Mesenchymal stem cell (in vitro differentiated cells and primary cell): Measurements from ENCODE around the gene AKAP6.

ENCODE experiments used
- DNase-seq: peaks from one replicate; pipeline ENCODE4 v3.0.0-alpha.2; 2013
- H2AFZ ChIP-seq: one replicate; pipeline ENCODE4 v1.6.1; 2013; ENCODE audit warnings: low read depth, mild to moderate bottlenecking, control low read depth, inconsistent platforms, low read length, moderate library complexity
- H2AK5ac ChIP-seq: 2 replicates; pipeline ENCODE4 v1.6.1; 2013; ENCODE audit warnings: low read length, moderate library complexity, mild to moderate bottlenecking, inconsistent platforms; ENCODE audit not compliant: severe bottlenecking
- H2BK120ac ChIP-seq: one replicate; pipeline ENCODE4 v1.6.1; 2013; ENCODE audit warnings: low read depth, mild to moderate bottlenecking, inconsistent platforms, low read length, moderate library complexity
- H2BK12ac ChIP-seq, 2 experiments: one replicate each; pipeline ENCODE4 v1.6.1; 2013; ENCODE audit warnings: inconsistent platforms in 2 of 2, low read length in 2 of 2, mild to moderate bottlenecking in 2 of 2, moderate library complexity in 2 of 2, control low read depth in 1 of 2
- H2BK15ac ChIP-seq: one replicate; pipeline ENCODE4 v1.6.1; 2013; ENCODE audit warnings: mild to moderate bottlenecking, low read depth, inconsistent platforms; ENCODE audit not compliant: poor library complexity, severe bottlenecking
- H2BK5ac ChIP-seq: 2 replicates; pipeline ENCODE4 v1.6.1; 2013; ENCODE audit warnings: low read depth, mild to moderate bottlenecking, low read length, control low read depth, inconsistent platforms; ENCODE audit not compliant: poor library complexity, severe bottlenecking
- H3K14ac ChIP-seq, 2 experiments: one replicate each; pipeline ENCODE4 v1.6.1; 2013; ENCODE audit warnings: inconsistent platforms in 2 of 2, low read length in 2 of 2, control low read depth in 1 of 2, mild to moderate bottlenecking in 1 of 2, moderate library complexity in 1 of 2
- H3K18ac ChIP-seq, 2 experiments: one replicate each; pipeline ENCODE4 v1.6.1; 2013; ENCODE audit warnings: inconsistent platforms in 2 of 2, low read length in 2 of 2, control low read depth in 1 of 2, low read depth in 1 of 2, mild to moderate bottlenecking in 1 of 2
- H3K23ac ChIP-seq, 2 experiments: one replicate each; pipeline ENCODE4 v1.6.1; 2013; ENCODE audit warnings: inconsistent platforms in 2 of 2, low read length in 2 of 2, mild to moderate bottlenecking in 2 of 2, moderate library complexity in 2 of 2, control low read depth in 1 of 2
- H3K27ac ChIP-seq: 2 replicates; pipeline ENCODE4 v1.5.1; 2013; ENCODE audit warnings: mild to moderate bottlenecking, moderate library complexity, low read length, control low read depth, inconsistent platforms; ENCODE audit not compliant: poor library complexity, severe bottlenecking
- H3K27me3 ChIP-seq, 2 experiments: 2 replicates each; pipeline versions ENCODE4 v1.6.1 to v1.7.0; 2013; ENCODE audit warnings: low read length in 2 of 2, mild to moderate bottlenecking in 2 of 2, moderate library complexity in 2 of 2, control low read depth in 1 of 2, inconsistent platforms in 1 of 2; ENCODE audit not compliant: control insufficient read depth in 1 of 2, insufficient read depth in 1 of 2
- H3K36me3 ChIP-seq, 2 experiments: 2 replicates each; pipeline versions ENCODE4 v1.6.1 to v1.7.0; 2013; ENCODE audit warnings: low read length in 2 of 2, control low read depth in 1 of 2, inconsistent platforms in 1 of 2, low read depth in 1 of 2, mild to moderate bottlenecking in 1 of 2; ENCODE audit not compliant: insufficient read depth in 2 of 2, control insufficient read depth in 1 of 2
- H3K4ac ChIP-seq, 2 experiments: one replicate each; pipeline ENCODE4 v1.6.1; 2013; ENCODE audit warnings: inconsistent platforms in 2 of 2, low read length in 2 of 2, mild to moderate bottlenecking in 2 of 2, moderate library complexity in 2 of 2, control low read depth in 1 of 2, low read depth in 1 of 2
- H3K4me1 ChIP-seq: 2 replicates; pipeline ENCODE4 v1.6.1; 2013; ENCODE audit warnings: low read depth, low read length, control low read depth; ENCODE audit not compliant: control insufficient read depth, insufficient read depth
- H3K4me2 ChIP-seq: 2 replicates; pipeline ENCODE4 v1.6.1; 2013; ENCODE audit warnings: low read length, mild to moderate bottlenecking, inconsistent platforms; ENCODE audit not compliant: poor library complexity, severe bottlenecking
- H3K4me3 ChIP-seq, 2 experiments: 2 replicates each; pipeline versions ENCODE4 v1.5.1 to v1.7.0; 2013; ENCODE audit warnings: low read length in 2 of 2, mild to moderate bottlenecking in 2 of 2, control low read depth in 1 of 2, low read depth in 1 of 2; ENCODE audit not compliant: insufficient read depth in 1 of 2
- H3K79me1 ChIP-seq: replicated peaks from 2 replicates; pipeline ENCODE4 v1.6.1; 2013; ENCODE audit warnings: mild to moderate bottlenecking, control low read depth, low read length, inconsistent platforms; ENCODE audit not compliant: poor library complexity, severe bottlenecking
- H3K9ac ChIP-seq: 2 replicates; pipeline ENCODE4 v1.7.0; 2013; ENCODE audit warnings: mild to moderate bottlenecking, low read length, moderate library complexity
- H3K9me3 ChIP-seq: 2 replicates; pipeline ENCODE4 v1.7.0; 2013; ENCODE audit warnings: mild to moderate bottlenecking, low read length; ENCODE audit not compliant: control insufficient read depth
- H4K8ac ChIP-seq: one replicate; pipeline ENCODE4 v1.6.1; 2013; ENCODE audit warnings: inconsistent platforms, mild to moderate bottlenecking, low read length, moderate library complexity
- H4K91ac ChIP-seq: one replicate; pipeline ENCODE4 v1.6.1; 2013; ENCODE audit warnings: mild to moderate bottlenecking, low read length, inconsistent platforms
- WGBS: methylation state at CpG from one replicate; pipeline ENCODE4 v1.1.7; 2013; ENCODE audit warnings: mixed read lengths; 5-methylcytosine and 5-hydroxymethylcytosine counted together

AKAP6 gene

GRCh38 chr14:32313844-32314376 is 15.2 kb upstream of the AKAP6 start:
- WGBS: 96% methylated on average over 5 of the region's 5 CpGs
- no peak overlapping the region for H3K4me2 ChIP-seq
- no peak overlapping the region for H3K23ac ChIP-seq
- no peak overlapping the region for H3K18ac ChIP-seq
- no peaks in the 10 kb centered on the region for H3K79me1 ChIP-seq
- no peak overlapping the region for H2BK120ac ChIP-seq
- no peaks in the 10 kb centered on the region for H3K36me3 ChIP-seq
- no peak overlapping the region for H3K9ac ChIP-seq
- no peak overlapping the region for H3K27ac ChIP-seq
- no peak overlapping the region for H4K91ac ChIP-seq
- no peaks in the 10 kb centered on the region for H3K4me1 ChIP-seq
- H3K9me3 ChIP-seq: no peaks in the 10 kb centered on the region
- H2AFZ ChIP-seq: no peak overlapping the region
- no peaks in the 10 kb centered on the region for H3K27me3 ChIP-seq
- no peak overlapping the region for H2AK5ac ChIP-seq
- H2BK5ac ChIP-seq: no peak overlapping the region
- H3K4ac ChIP-seq: no peak overlapping the region
- no peak overlapping the region for H3K4me3 ChIP-seq
- no peak overlapping the region for H2BK15ac ChIP-seq
- no peak overlapping the region for H3K14ac ChIP-seq
- no peak for DNase-seq
- H2BK12ac ChIP-seq: no peak overlapping the region
- H4K8ac ChIP-seq: no peak overlapping the region

GRCh38 chr14:32318087-32318795 is 10.9 kb upstream of the AKAP6 start:
- Histone ChIP-seq H3K36me3 (no peaks in the 10 kb centered on the region), H2BK15ac (no peak overlapping the region), H2AK5ac (no peak overlapping the region), H3K9ac (no peak overlapping the region), H3K4me1 (no peaks in the 10 kb centered on the region), H3K9me3 (no peaks in the 10 kb centered on the region), H4K8ac (no peak overlapping the region), H2BK12ac (no peak overlapping the region), H2BK5ac (no peak overlapping the region), H2AFZ (no peak overlapping the region), H2BK120ac (no peak overlapping the region), H3K4me2 (no peak overlapping the region), H3K27me3 (no peaks in the 10 kb centered on the region), H3K4me3 (no peak overlapping the region), H3K27ac (no peak overlapping the region), H3K18ac (no peak overlapping the region), H3K79me1 (no peaks in the 10 kb centered on the region), H3K23ac (no peak overlapping the region), H3K14ac (no peak overlapping the region), H3K4ac (no peak overlapping the region), H4K91ac (no peak overlapping the region)
- 92% methylated on average over 6 of the region's 7 CpGs for WGBS
- no peak for DNase-seq

DNA sequence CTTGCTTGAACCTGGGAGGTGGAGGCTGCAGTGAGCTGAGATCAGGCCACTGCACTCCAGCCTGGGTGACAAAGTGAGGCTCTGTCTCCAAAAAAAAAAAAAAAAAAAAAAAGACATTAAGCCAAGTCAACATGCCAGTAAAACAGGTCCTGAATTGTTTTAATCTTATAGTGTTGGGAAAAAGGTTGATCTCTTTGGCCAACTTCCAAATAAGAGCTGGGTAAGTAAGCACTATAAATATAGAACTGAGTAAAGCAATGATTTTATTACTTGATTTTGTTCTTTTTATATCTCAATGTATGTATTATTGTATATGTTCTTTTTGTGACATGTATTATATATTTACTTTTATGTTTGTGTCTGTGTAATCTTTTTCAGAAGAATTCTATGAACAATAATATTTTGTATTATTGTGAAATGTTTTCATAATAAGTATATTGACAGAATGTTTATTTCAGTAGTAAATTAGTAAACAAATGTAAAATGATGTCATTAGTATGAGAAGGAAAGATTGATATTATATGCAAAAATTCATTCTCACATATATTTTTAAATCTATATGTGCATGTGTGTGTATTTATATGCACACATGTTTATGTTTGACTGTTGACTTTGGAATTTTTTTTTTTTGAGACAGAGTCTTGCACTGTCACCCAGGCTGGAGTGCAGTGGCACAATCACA is 9.6 kb upstream of the AKAP6 start:
- no peak overlapping the region for H2AFZ ChIP-seq
- no peak overlapping the region for H3K18ac ChIP-seq
- no peak overlapping the region for H3K4me2 ChIP-seq
- H4K8ac ChIP-seq: no peak overlapping the region
- no peaks in the 10 kb centered on the region for H3K36me3 ChIP-seq
- no peaks in the 10 kb centered on the region for H3K27me3 ChIP-seq
- H3K27ac ChIP-seq: no peak overlapping the region
- DNase-seq: peak; percentile 40
- no peak overlapping the region for H3K9ac ChIP-seq
- H2AK5ac ChIP-seq: no peak overlapping the region
- H4K91ac ChIP-seq: no peak overlapping the region
- H3K79me1 ChIP-seq: no peaks in the 10 kb centered on the region
- H3K14ac ChIP-seq: no peak overlapping the region
- no peak overlapping the region for H3K4me3 ChIP-seq
- no peak overlapping the region for H3K23ac ChIP-seq
- H2BK15ac ChIP-seq: no peak overlapping the region
- H2BK120ac ChIP-seq: no peak overlapping the region
- H3K9me3 ChIP-seq: no peaks in the 10 kb centered on the region
- H3K4ac ChIP-seq: no peak overlapping the region
- no peaks in the 10 kb centered on the region for H3K4me1 ChIP-seq
- H2BK12ac ChIP-seq: no peak overlapping the region
- no peak overlapping the region for H2BK5ac ChIP-seq

DNA sequence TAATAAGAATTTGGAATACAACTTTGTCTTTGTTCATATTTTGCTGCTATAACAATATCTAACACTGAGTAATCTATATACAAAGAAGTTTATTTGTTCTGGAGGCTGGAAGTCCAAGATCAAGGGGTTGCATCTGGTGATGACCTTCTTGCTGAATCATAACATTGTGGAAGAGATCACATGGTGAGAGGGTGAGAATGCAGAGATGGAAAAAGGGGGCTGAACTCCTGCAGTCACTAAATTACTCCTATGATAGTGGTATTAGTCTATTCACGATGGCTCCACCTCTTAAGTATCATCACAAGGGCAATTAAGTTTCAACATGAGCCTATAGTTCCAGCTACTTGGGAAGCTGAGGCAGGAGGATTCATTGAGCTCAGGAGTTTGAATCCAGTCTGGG is 4.5 kb upstream of the AKAP6 start:
- no CpG with 5 or more reads among the region's 1 CpG for WGBS
- Histone ChIP-seq H3K9ac (no peak overlapping the region), H2BK12ac (no peak overlapping the region), H2BK15ac (no peak overlapping the region), H2BK120ac (no peak overlapping the region), H3K79me1 (no peaks in the 10 kb centered on the region), H2AK5ac (no peak overlapping the region), H3K14ac (no peak overlapping the region), H3K27ac (no peak overlapping the region), H3K27me3 (no peaks in the 10 kb centered on the region), H3K18ac (no peak overlapping the region), H3K9me3 (no peaks in the 10 kb centered on the region), H3K36me3 (no peaks in the 10 kb centered on the region), H4K91ac (no peak overlapping the region), H2AFZ (no peak overlapping the region), H3K4me3 (no peak overlapping the region), H4K8ac (no peak overlapping the region), H3K23ac (no peak overlapping the region), H3K4ac (no peak overlapping the region), H2BK5ac (no peak overlapping the region), H3K4me1 (no peaks in the 10 kb centered on the region), H3K4me2 (no peak overlapping the region)
- peak; percentile 49 for DNase-seq
